Progenitor cell of endocrine pancreas (in vitro differentiated cells): Measurements from ENCODE around the gene SLC13A2. TPM values are rescaled to one million over a fixed set of nuclear protein-coding genes. Genes with fewer than 3 reads are reported as not detected.
"Not testable (repeated sequence)": the region's sequence is repeated elsewhere in the genome, so short reads cannot be mapped to it uniquely, and the experiment has no call there.

Source experiments
- DNase-seq: peaks from one replicate; pipeline ENCODE4 v3.0.0; 2021; ENCODE audit warnings: low spot score; ENCODE audit not compliant: unreplicated experiment
- H3K27ac Mint-ChIP-seq: 2 replicates; pipeline ENCODE4 v1.8.0; 2021; ENCODE audit warnings: mild to moderate bottlenecking, moderate library complexity, mixed read lengths
- H3K27me3 Mint-ChIP-seq: 2 replicates; pipeline ENCODE4 v1.8.0; 2021; ENCODE audit warnings: mixed read lengths
- H3K36me3 Mint-ChIP-seq: 2 replicates; pipeline ENCODE4 v1.8.0; 2022; ENCODE audit warnings: mixed read lengths; ENCODE audit not compliant: insufficient read depth
- H3K4me1 Mint-ChIP-seq: 2 replicates; pipeline ENCODE4 v1.8.0; 2021; ENCODE audit warnings: low read depth, mixed read lengths
- H3K4me3 Mint-ChIP-seq: 2 replicates; pipeline ENCODE4 v1.8.0; 2021; ENCODE audit warnings: low read depth, mild to moderate bottlenecking, moderate library complexity, mixed read lengths
- H3K9me3 Mint-ChIP-seq: 2 replicates; pipeline ENCODE4 v1.8.0; 2021; ENCODE audit warnings: low read depth, mixed read lengths
- total RNA-seq: library from RNA; stranded (reverse); gene quantifications from 2 replicates; pipeline ENCODE4 v1.2.1, GENCODE V29; 2021
- TF ChIP-seq, protein P1 (sequence below): fragments of 200-600 bp; sonication (generic); IDR thresholded peaks from one replicate; pipeline ENCODE4 v1.5.0; 2021; ENCODE audit warnings: antibody characterized with exemption, mild to moderate bottlenecking; ENCODE audit not compliant: unreplicated experiment

Gene SLC13A2
- total RNA-seq, 1 donor from 2014 or later, result 0.31 TPM

- Mint-ChIP-seq H3K36me3 (no peaks in the 10 kb centered on the region), H3K9me3 (no peaks in the 10 kb centered on the region)
Observed at GRCh38 chr17:28457890-28458289, 15.6 kb upstream of the SLC13A2 start.

GRCh38 chr17:28458881-28459280, 14.6 kb upstream of the SLC13A2 start:
- H3K9me3 Mint-ChIP-seq, DNase-seq, H3K4me1 Mint-ChIP-seq, H3K27ac Mint-ChIP-seq, H3K4me3 Mint-ChIP-seq, H3K27me3 Mint-ChIP-seq, H3K36me3 Mint-ChIP-seq: not testable (repeated sequence)

More at GRCh38 chr17:28457890-28458289, 15.6 kb upstream of the SLC13A2 start:
- TF ChIP-seq, protein P1, sequence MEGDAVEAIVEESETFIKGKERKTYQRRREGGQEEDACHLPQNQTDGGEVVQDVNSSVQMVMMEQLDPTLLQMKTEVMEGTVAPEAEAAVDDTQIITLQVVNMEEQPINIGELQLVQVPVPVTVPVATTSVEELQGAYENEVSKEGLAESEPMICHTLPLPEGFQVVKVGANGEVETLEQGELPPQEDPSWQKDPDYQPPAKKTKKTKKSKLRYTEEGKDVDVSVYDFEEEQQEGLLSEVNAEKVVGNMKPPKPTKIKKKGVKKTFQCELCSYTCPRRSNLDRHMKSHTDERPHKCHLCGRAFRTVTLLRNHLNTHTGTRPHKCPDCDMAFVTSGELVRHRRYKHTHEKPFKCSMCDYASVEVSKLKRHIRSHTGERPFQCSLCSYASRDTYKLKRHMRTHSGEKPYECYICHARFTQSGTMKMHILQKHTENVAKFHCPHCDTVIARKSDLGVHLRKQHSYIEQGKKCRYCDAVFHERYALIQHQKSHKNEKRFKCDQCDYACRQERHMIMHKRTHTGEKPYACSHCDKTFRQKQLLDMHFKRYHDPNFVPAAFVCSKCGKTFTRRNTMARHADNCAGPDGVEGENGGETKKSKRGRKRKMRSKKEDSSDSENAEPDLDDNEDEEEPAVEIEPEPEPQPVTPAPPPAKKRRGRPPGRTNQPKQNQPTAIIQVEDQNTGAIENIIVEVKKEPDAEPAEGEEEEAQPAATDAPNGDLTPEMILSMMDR, result no peak
- Mint-ChIP-seq H3K4me3 (no peak overlapping the region), H3K4me1 (no peaks in the 10 kb centered on the region), H3K27me3 (no peaks in the 10 kb centered on the region), H3K27ac (no peak overlapping the region)
- no peak for DNase-seq

DNA sequence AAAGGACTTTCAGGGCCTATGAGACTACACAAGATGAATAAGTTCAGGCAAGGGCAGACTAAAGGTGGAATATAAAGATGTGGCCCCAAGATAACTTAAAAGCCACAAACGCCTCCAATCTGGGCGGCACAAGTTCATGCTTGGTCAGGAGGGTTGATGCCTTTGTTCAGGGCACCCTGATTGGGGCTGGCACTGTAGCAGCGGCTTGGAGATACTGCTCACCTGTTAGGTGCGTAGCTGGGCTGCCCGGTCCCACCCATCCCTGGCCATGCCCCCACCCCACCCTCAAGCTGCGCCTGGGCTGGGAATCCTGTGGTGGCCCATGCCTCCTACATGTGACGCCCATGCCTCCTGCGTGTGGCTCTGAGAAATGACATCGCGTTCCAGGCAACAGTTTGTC, 12.5 kb upstream of the SLC13A2 start:
- Mint-ChIP-seq H3K4me1 (peaks cover 6% of the 10 kb centered on the region), H3K27ac (no peak overlapping the region), H3K27me3 (no peaks in the 10 kb centered on the region), H3K9me3 (no peaks in the 10 kb centered on the region), H3K36me3 (no peaks in the 10 kb centered on the region), H3K4me3 (no peak overlapping the region)
- DNase-seq, result no peak
- TF ChIP-seq, protein P1, result no peak

GRCh38 chr17:28466001-28466400, 7.4 kb upstream of the SLC13A2 start:
- peak overlapping the region; percentile 6 for H3K4me3 Mint-ChIP-seq
- peaks cover 45% of the 10 kb centered on the region for H3K4me1 Mint-ChIP-seq
- no peaks in the 10 kb centered on the region for H3K27me3 Mint-ChIP-seq
- no peaks in the 10 kb centered on the region for H3K36me3 Mint-ChIP-seq
- TF ChIP-seq, protein P1, result no peak
- no peaks in the 10 kb centered on the region for H3K9me3 Mint-ChIP-seq
- peak overlapping the region; percentile 42 for H3K27ac Mint-ChIP-seq
- no peak for DNase-seq

- Mint-ChIP-seq H3K9me3 (no peaks in the 10 kb centered on the region), H3K27ac (peak overlapping the region; percentile 57), H3K36me3 (no peaks in the 10 kb centered on the region), H3K4me1 (peaks cover 47% of the 10 kb centered on the region), H3K4me3 (peak overlapping the region; percentile 32), H3K27me3 (no peaks in the 10 kb centered on the region)
- TF ChIP-seq, protein P1, result no peak
- DNase-seq, result no peak
Observed at GRCh38 chr17:28466521-28467048, 6.9 kb upstream of the SLC13A2 start.

DNA sequence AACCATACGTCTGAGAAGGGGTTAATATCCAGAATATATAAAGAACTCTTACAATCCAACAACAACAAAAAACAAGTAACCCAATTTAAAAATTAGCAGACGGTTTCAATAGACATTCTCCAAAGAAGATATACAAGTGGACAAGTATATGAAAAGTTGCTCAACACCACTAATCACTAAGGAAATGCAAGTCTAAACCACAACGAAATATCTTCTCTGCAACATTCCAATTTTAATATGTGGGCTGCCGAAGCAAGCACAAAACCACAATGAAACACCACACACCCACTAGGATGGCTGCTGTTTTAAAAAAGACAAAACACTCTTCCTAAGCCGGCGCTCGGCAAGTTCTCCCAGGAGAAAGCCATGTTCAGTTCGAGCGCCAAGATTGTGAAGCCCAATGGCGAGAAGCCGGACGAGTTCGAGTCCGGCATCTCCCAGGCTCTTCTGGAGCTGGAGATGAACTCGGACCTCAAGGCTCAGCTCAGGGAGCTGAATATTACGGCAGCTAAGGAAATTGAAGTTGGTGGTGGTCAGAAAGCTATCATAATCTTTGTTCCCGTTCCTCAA, 5.9 kb upstream of the SLC13A2 start:
- no peak for DNase-seq
- Mint-ChIP-seq H3K27me3 (no peaks in the 10 kb centered on the region), H3K36me3 (no peaks in the 10 kb centered on the region), H3K4me1 (peaks cover 52% of the 10 kb centered on the region), H3K27ac (no peak overlapping the region), H3K9me3 (no peaks in the 10 kb centered on the region), H3K4me3 (no peak overlapping the region)
- TF ChIP-seq, protein P1, result no peak

GRCh38 chr17:28468033-28468735, 5.3 kb upstream of the SLC13A2 start:
- DNase-seq, H3K36me3 Mint-ChIP-seq, H3K27me3 Mint-ChIP-seq, H3K4me3 Mint-ChIP-seq, H3K27ac Mint-ChIP-seq, H3K9me3 Mint-ChIP-seq: not testable (repeated sequence)
- H3K4me1 Mint-ChIP-seq, result peaks cover 52% of the 10 kb centered on the region
